ENCODE measurements around the gene NCKAP5. TPM values are rescaled to one million over a fixed set of nuclear protein-coding genes. Genes with fewer than 3 reads are reported as not detected.

The NCKAP5 gene
- total and polyA plus RNA-seq, 2 of the 8 experiments (the other 6 are each of a cell fraction or from before 2014, with no cell fraction given) = 0.27 to 0.86 TPM

- FAIRE-seq (no peak), DNase-seq (ENCODE audit: low read depth in 1 of 2, low spot score in 2 of 2) (peak in 1 of 2 experiments; percentile 83)
- no peak overlapping the region for H3K27ac ChIP-seq (ENCODE audit: low read depth, low read length)
- H3K27me3 ChIP-seq (replicated peaks in 1 of 4; ENCODE audit: control insufficient read depth in 3 of 4, extremely low read depth in 1 of 4, insufficient read depth in 3 of 4, low read length in 3 of 4) = peaks cover 0 to 6% (median 0%) of the 10 kb centered on the region in 4 experiments; a peak in 3 of 7 replicates
- peak overlapping the region; percentile 57 for H4K8ac ChIP-seq (ENCODE audit: extremely low read depth, insufficient read depth, low read length)
- no peaks in the 10 kb centered on the region for H3K79me1 ChIP-seq (ENCODE audit: low read depth, low read length)
- WGBS, 2 experiments (ENCODE audit: extremely low coverage in 1 of 2, insufficient coverage in 1 of 2, insufficient read length in 1 of 2, insufficient replicate concordance in 2 of 2, low coverage in 1 of 2, low lambda C conversion rate in 2 of 2, missing lambda C conversion rate in 1 of 2) = 1% methylated on average over 15 of the region's 68 CpGs; no CpG with 5 or more reads in 1 of the 2 experiments
- H2BK5ac ChIP-seq (ENCODE audit: low read depth, low read length) = no peak overlapping the region
- no peak overlapping the region for H3K4ac ChIP-seq (replicated peaks; ENCODE audit: insufficient read length, low read depth, low read length)
- no peak overlapping the region for H3K14ac ChIP-seq (ENCODE audit: insufficient read length)
- peak overlapping the region; percentile 51 to 63 (median 56) for H3K4me3 ChIP-seq (ENCODE audit: extremely low read depth in 1 of 4, insufficient read depth in 2 of 4, low read depth in 3 of 4, low read length in 4 of 4)
- no peaks in the 10 kb centered on the region for H3K79me2 ChIP-seq (ENCODE audit: control insufficient read depth in 1 of 2, insufficient read depth in 2 of 2, low read length in 2 of 2)
- no peaks in the 10 kb centered on the region for H3K4me1 ChIP-seq (replicated peaks in 1 of 4; ENCODE audit: control insufficient read depth in 3 of 4, insufficient read depth in 4 of 4, low read length in 3 of 4)
- H3K36me3 ChIP-seq (ENCODE audit: control insufficient read depth in 2 of 4, insufficient read depth in 4 of 4, low read length in 3 of 4) = no peaks in the 10 kb centered on the region
- H3K18ac ChIP-seq (ENCODE audit: extremely low read depth, low read length) = peak overlapping the region; percentile 48
- ChIA-PET CTCF (ENCODE audit: partially characterized antibody) (interaction anchor here (1.0 to 1.2 kb wide), 3 partner anchors 110 to 294 kb away, joined by 3 to 5 read pairs (median 3); no protein-coding TSS in a partner anchor), POLR2A (ENCODE audit: partially characterized antibody) (no interaction called here)
- peak overlapping the region; percentile 46; the same call in 1 of the 2 replicates for H2AFZ ChIP-seq (ENCODE audit: low read length)
- H3K23me2 ChIP-seq (ENCODE audit: low read depth, low read length) = peaks cover 13% of the 10 kb centered on the region; the same call in 1 of the 2 replicates
- no peak overlapping the region for H2BK120ac ChIP-seq (replicated peaks; ENCODE audit: low read depth, low read length)
- no peaks in the 10 kb centered on the region for H3K9me3 ChIP-seq (ENCODE audit: insufficient read depth in 2 of 2, low read depth in 1 of 2, low read length in 1 of 2)
- no peak overlapping the region for H2BK15ac ChIP-seq (ENCODE audit: low read length)
- no peak overlapping the region for H3K56ac ChIP-seq (replicated peaks; ENCODE audit: insufficient read length, low read depth, low read length)
- peak overlapping the region in 2 of 4 experiments; percentile 8 to 12; a peak in 3 of 7 replicates for H3K9ac ChIP-seq (replicated peaks in 1 of 4; ENCODE audit: extremely low read depth in 1 of 4, low read depth in 3 of 4, low read length in 3 of 4)
- H4K5ac ChIP-seq (ENCODE audit: insufficient read length, low read depth, low read length) = no peak overlapping the region
- H3K4me2 ChIP-seq (ENCODE audit: insufficient read depth in 1 of 2, low read depth in 2 of 2, low read length in 2 of 2) = peak overlapping the region; percentile 68 to 83
- no peak overlapping the region for H2BK12ac ChIP-seq (ENCODE audit: low read depth, low read length)
- H2BK20ac ChIP-seq (ENCODE audit: low read length) = no peak overlapping the region
- H3K23ac ChIP-seq (ENCODE audit: insufficient read length) = no peak overlapping the region
- H4K20me1 ChIP-seq (replicated peaks in 1 of 2; ENCODE audit: control insufficient read depth in 1 of 2, insufficient read depth in 2 of 2, low read length in 2 of 2) = no peaks in the 10 kb centered on the region
- H2AK5ac ChIP-seq (ENCODE audit: low read depth, low read length) = no peak overlapping the region
- no peak overlapping the region for H4K91ac ChIP-seq (replicated peaks; ENCODE audit: insufficient read length, low read length)
- TF ChIP-seq, protein P1, sequence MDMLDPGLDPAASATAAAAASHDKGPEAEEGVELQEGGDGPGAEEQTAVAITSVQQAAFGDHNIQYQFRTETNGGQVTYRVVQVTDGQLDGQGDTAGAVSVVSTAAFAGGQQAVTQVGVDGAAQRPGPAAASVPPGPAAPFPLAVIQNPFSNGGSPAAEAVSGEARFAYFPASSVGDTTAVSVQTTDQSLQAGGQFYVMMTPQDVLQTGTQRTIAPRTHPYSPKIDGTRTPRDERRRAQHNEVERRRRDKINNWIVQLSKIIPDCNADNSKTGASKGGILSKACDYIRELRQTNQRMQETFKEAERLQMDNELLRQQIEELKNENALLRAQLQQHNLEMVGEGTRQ (IDR thresholded peaks at IDR 0.05; ENCODE audit: low read length) = no peak
- 0 out of 2 replicates have a peak, but pooled peaks have one; percentile 8 for TF ChIP-seq SUZ12 (IDR thresholded peaks at IDR 0.05; ENCODE audit: low read length)
- TF ChIP-seq SRF (IDR thresholded peaks at IDR 0.05; ENCODE audit: low read depth, low read length) = no peak
- no peak for TF ChIP-seq SIX5 (IDR thresholded peaks at IDR 0.05; ENCODE audit: low read depth, low read length)
- TF ChIP-seq, protein P2, sequence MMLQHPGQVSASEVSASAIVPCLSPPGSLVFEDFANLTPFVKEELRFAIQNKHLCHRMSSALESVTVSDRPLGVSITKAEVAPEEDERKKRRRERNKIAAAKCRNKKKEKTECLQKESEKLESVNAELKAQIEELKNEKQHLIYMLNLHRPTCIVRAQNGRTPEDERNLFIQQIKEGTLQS (IDR thresholded peaks at IDR 0.05; ENCODE audit: insufficient read depth, low read depth, low read length) = no peak
- TF ChIP-seq, protein P3, sequence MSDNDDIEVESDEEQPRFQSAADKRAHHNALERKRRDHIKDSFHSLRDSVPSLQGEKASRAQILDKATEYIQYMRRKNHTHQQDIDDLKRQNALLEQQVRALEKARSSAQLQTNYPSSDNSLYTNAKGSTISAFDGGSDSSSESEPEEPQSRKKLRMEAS (IDR thresholded peaks at IDR 0.05) = peak; percentile 83
- TF ChIP-seq CBX5 (IDR thresholded peaks at IDR 0.05; ENCODE audit: low read depth, low read length) = no peak
- no peak for TF ChIP-seq CTBP2 (IDR thresholded peaks at IDR 0.05; ENCODE audit: borderline replicate concordance, insufficient read depth, insufficient read length, low read length)
- no peak for TF ChIP-seq TBP (IDR thresholded peaks at IDR 0.05; ENCODE audit: low read depth, low read length)
These were observed 302.0 kb downstream of the NCKAP5 start for GRCh38 chr2:133266041-133266925.
